Astrocyte (in vitro differentiated cells and primary cell): Measurements from ENCODE around the gene ZFYVE16.

Experiments
- EZH2 ChIP-seq: IDR thresholded peaks from 2 replicates; pipeline ENCODE4 v1.6.1; 2012; ENCODE audit warnings: mild to moderate bottlenecking, low read length, inconsistent platforms; ENCODE audit not compliant: insufficient read depth
- TF ChIP-seq, protein P1 (sequence below): IDR thresholded peaks from 2 replicates; pipeline ENCODE4 v1.5.1; 2011; ENCODE audit warnings: low read depth, mild to moderate bottlenecking, inconsistent platforms, low read length, moderate library complexity; ENCODE audit not compliant: insufficient read depth

DNA sequence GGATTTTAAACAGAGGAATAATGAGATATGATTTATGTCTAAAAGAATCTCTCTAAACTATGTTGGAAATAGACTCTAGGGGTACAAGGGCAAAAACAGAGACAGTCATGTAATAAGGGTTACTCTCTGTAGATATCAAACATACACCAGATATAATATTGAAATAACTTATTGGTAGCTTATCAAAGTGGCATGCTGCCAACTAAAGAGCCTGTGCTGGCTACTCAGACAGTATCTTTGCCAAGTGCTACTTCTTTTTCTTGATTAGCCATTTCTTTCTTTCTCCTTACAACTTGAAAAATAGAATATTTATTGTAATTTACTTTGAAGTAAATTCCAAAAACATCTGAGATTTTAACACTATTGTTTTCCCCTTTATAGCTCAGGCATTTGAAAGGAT lies 34.9 kb downstream of the ZFYVE16 start:
- TF ChIP-seq, protein P1, sequence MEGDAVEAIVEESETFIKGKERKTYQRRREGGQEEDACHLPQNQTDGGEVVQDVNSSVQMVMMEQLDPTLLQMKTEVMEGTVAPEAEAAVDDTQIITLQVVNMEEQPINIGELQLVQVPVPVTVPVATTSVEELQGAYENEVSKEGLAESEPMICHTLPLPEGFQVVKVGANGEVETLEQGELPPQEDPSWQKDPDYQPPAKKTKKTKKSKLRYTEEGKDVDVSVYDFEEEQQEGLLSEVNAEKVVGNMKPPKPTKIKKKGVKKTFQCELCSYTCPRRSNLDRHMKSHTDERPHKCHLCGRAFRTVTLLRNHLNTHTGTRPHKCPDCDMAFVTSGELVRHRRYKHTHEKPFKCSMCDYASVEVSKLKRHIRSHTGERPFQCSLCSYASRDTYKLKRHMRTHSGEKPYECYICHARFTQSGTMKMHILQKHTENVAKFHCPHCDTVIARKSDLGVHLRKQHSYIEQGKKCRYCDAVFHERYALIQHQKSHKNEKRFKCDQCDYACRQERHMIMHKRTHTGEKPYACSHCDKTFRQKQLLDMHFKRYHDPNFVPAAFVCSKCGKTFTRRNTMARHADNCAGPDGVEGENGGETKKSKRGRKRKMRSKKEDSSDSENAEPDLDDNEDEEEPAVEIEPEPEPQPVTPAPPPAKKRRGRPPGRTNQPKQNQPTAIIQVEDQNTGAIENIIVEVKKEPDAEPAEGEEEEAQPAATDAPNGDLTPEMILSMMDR = no peak
- no peak for TF ChIP-seq EZH2
